Germinal center (tissue), 1 donor: Measurements from ENCODE around the gene DUSP9.

Source experiments
- DNase-seq: peaks from one replicate; pipeline ENCODE4 v3.0.0; 2012; ENCODE audit warnings: mixed read lengths, low spot score

The DUSP9 gene

GRCh38 chrX:153637121-153638040 is 9.6 kb upstream of the DUSP9 start:
- DNase-seq, result no peak

- no peak for DNase-seq
Observed at GRCh38 chrX:153638041-153638371, 9.0 kb upstream of the DUSP9 start.

DNA sequence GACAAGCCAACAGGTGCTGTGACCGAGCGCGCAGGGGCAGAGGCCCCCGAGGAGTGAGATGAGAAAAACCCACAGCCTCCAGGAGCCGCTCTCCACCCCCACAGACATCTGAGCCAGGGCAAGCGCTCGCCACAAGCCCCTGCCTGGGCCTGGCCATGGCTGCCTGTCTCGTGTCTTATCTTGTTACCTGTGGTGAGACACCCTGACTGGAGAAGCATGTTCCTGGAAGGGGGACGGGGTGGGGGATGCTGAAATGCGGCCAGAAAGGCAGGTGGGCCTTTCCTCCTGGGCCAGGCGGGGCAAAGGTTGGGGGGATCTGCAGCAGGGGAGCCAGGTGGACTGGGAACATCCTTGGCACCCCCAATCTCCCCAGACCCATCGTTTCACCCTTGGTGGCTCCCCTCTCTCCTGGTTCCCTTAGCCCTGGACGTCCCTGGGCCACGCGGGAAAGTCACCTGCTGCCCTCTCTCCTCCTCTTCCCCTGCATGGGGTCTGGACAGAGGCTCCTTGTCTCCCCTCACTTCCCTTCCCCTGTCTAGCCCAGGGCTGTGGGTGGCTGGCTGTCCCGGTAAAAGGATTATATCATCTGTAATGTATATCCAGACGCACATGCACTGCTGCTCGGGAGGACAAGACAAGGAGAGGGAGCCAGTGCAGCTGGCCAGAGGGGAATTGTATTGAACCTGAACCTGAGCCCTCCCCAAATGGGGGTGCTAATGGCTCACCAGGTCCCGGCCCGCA is 8.4 kb upstream of the DUSP9 start:
- no peak for DNase-seq

GRCh38 chrX:153639177-153640044 is 7.6 kb upstream of the DUSP9 start:
- no peak for DNase-seq

GRCh38 chrX:153640045-153640686 is 6.8 kb upstream of the DUSP9 start:
- DNase-seq, result no peak

DNA sequence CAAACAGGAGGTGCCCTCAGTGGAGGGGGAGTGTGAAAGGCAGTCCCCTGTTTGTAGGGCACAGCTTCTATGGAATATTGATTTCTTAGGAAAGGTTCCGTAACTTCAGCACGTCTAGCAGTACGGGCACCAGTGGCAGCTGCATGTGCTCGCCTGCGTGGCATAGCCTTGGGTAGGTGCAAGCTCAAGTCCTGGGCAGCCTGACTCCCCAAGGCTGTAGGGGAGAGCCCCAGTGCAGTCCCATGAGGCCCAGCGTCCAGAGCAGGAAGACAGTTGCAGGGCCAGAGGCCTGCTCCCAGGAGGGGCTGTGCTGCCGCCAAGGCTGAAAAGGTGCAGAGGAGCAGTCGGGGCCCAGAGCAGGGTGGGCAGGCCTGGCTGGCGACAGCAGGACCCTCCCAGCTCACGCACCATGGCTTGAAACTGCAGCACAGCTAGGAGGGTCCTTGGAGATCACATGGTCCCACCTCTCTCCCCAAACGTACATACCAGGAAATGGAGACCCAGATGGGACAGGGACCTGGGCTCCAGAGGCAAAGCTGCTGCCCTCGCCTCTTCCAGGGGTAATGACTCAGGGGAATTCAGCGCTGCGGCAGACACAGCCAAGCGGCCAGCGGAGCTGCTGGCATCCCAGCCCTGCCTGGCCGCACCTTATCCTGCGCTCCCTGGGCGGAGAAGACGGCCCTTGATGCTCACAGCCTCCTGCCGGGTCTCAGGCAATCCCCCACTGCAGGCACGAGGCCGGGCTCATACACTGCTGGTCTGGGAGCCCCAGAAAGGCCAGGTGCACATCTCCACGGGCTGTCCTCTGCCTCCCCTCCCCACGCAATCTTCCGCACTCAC is 6.0 kb upstream of the DUSP9 start:
- DNase-seq, result no peak

GRCh38 chrX:153641627-153642026 is 5.4 kb upstream of the DUSP9 start:
- no peak for DNase-seq

- DNase-seq, result no peak
Observed at GRCh38 chrX:153642051-153642654, 4.8 kb upstream of the DUSP9 start.

- DNase-seq, result no peak
Observed at GRCh38 chrX:153642655-153643430, 4.2 kb upstream of the DUSP9 start.

DNA sequence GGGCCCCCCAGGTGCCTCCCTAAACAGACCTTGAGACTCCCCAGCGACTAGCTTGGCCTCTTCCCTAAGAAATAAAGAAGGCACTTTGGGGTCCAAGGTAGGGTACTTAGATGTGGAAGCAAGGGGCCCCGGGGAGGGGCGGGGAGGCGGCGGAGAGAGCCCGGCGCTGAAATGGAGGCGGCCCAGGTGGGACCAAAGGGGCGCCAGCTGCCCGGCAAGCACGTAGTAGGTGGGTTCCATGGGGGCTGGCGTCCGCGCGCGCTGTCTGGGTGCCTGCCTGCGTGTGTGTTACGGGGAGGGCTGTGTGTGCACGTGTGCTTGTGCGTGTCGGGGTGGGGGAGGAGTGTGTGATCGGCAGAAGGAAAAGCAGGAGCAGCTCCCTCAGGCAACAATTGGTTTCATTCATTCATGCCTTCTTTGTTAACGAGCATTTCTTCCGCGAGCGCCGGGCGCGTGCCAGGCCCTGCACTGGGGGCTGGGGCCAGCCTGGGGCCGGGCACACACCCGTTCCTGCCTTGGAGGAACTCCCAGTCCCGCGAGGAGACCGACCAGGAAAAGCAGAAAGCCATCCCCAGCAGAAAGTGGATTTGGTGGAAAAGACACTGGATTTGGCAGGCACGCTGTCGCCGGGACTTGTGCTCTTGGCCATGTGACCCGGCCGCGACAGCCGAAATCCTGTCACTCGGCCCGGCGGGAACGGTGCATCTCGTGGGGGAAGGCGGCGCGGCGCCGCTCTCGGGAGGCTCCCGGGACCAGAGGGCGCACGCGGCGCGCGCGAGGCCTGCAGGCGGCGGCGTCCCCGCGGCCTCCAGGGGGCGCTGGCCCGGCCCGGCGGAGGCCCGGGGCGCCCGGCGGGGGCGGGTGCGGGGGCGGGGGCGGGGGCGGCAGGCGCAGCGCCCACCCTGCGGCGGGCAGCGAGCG is 3.3 kb upstream of the DUSP9 start:
- DNase-seq, result peak; percentile 45

- no peak for DNase-seq
Observed at GRCh38 chrX:153644356-153645125, 2.5 kb upstream of the DUSP9 start.

- no peak for DNase-seq
Observed at GRCh38 chrX:153645151-153645550, 1.9 kb upstream of the DUSP9 start.

GRCh38 chrX:153645921-153646488 is 998 bp upstream of the DUSP9 start:
- no peak for DNase-seq

- DNase-seq, result no peak
Observed at GRCh38 chrX:153647461-153648357, 706 bp downstream of the DUSP9 start.

DNA sequence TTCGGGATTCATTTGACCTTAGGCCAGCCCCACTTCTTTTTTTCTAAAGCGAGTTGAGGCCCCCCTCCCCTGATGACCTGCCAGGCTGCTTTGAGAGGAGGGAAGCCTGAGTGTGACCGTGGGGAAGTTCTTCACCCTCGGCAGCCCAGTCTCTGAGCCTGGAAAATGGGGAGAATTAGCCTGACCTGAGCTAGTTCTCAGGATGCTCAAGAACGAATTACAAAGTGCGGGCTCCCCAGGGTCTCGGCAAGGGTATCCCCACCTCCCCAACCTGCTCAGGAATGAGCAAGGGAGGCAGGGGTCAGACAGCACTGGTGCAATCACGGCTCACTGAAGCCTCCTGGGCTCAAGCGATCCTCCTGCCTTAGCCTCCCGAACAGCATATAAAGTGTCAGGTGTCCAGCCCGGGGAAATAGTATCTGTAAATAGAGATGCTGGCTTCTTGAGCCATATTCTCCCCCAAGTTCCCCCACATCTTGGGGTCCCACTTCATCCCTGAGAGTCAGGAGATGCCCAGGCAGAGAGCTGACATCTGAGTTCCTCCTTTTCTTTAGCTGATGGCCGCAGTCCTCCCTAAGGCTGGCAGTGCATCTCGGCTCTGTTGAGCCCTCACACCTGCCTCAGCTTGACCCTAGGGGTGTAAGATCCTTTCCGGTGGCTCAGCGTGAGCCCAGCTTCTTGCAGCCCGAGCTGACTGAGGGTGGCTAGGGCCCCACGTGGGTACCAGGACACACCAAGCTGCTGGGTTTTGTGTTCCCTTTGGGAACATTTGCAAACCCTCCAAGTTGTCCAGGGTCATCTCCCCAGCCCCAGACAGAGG is 1.6 kb downstream of the DUSP9 start:
- no peak for DNase-seq
